GM19099 (cell line): ENCODE measurements around the gene PTGS2.

Experiments used
- POLR2A ChIP-seq: IDR thresholded peaks from 3 replicates; pipeline ENCODE4 v1.6.1; 2011; ENCODE audit warnings: low read depth; ENCODE audit not compliant: insufficient read length; ENCODE audit errors: extremely low read depth

Gene PTGS2

GRCh38 chr1:186636786-186637185 is 43.4 kb downstream of the PTGS2 start:
- TF ChIP-seq POLR2A: no peak

GRCh38 chr1:186634511-186634910 is 45.7 kb downstream of the PTGS2 start:
- TF ChIP-seq POLR2A: no peak

- TF ChIP-seq POLR2A: no peak
These were observed 47.1 kb downstream of the PTGS2 start for GRCh38 chr1:186633116-186633515.

- no peak for TF ChIP-seq POLR2A
These were observed 50.9 kb downstream of the PTGS2 start for GRCh38 chr1:186629341-186629740.

DNA sequence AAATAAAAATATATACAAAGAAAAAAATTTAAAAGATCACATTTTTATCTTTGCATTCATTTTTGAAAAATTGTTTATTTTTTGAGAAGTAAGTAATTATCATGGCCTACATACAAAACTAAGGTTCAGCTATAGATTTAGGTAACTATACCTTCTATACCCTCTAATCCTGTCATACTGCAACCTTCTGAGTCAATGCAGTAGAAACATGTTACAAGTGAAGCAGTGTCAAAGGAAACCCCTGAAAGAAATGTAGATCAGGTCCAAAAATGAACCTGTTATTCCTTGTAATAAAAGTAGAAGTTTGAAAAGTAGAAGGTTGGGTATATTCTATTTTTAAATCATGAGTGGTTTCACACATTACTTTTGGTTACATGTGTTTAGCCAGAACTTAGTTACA is 51.3 kb downstream of the PTGS2 start:
- no peak for TF ChIP-seq POLR2A

DNA sequence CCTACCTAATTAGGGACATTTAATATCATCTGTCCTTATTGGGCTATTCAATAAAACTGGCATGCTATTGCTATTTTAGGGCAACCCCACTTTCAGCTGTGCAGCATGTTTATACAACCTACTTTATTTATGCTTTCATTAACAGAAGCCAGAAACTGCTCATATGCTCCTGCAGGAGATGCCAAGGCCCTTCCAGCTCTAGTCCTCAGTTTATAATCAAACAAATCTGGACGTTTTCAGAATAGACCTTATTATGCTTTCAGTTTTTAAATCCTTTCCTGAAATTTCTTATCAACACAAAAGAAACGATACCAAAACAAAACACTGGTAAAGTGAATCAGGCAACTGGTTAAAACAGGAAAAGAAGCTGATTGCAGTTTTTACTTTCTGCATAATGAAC is 53.2 kb downstream of the PTGS2 start:
- no peak for TF ChIP-seq POLR2A

GRCh38 chr1:186626356-186626932 is 53.8 kb downstream of the PTGS2 start:
- TF ChIP-seq POLR2A: no peak

- TF ChIP-seq POLR2A: no peak
These were observed 56.7 kb downstream of the PTGS2 start for GRCh38 chr1:186623551-186623950.
